HG02970 (cell line): ENCODE results near the gene GATA5.

Experiments used
- ATAC-seq: cut with Tn5 transposase; IDR thresholded peaks from one replicate; pipeline ENCODE4 v1.9.1; 2021; ENCODE audit warnings: mild to moderate bottlenecking, moderate library complexity, moderate number of reproducible peaks; ENCODE audit not compliant: unreplicated experiment, low FRiP score

Gene GATA5

GRCh38 chr20:62420846-62421715, 54.7 kb downstream of the GATA5 start:
- ATAC-seq, result no peak

GRCh38 chr20:62419759-62420158, 56.0 kb downstream of the GATA5 start:
- no peak for ATAC-seq

GRCh38 chr20:62418709-62419487, 56.9 kb downstream of the GATA5 start:
- no peak for ATAC-seq

GRCh38 chr20:62417981-62418708, 57.6 kb downstream of the GATA5 start:
- ATAC-seq, result no peak

- ATAC-seq, result no peak
Observed at GRCh38 chr20:62416651-62417637, 58.9 kb downstream of the GATA5 start.

- no peak for ATAC-seq
Observed at GRCh38 chr20:62415354-62416111, 60.3 kb downstream of the GATA5 start.

- ATAC-seq, result no peak
Observed at GRCh38 chr20:62413896-62414481, 61.8 kb downstream of the GATA5 start.
